Head of caudate nucleus (tissue), 42 donors: ENCODE data around the gene SHANK2.

ENCODE experiments used
- DNase-seq, 42 donors: peaks; one replicate each; pipeline versions ENCODE4 v3.0.0 to v3.0.0-alpha.2; 2020 to 2021; ENCODE audit warnings: mixed read lengths in 7 of 42
- intact Hi-C: fragments of 100-400 bp; cut with DNase I; formaldehyde crosslinking; loops from one replicate; pipeline ENCODE4 v1.15.0; 2022

The SHANK2 gene

GRCh38 chr11:71210861-71211260 is 41.5 kb downstream of the SHANK2 start:
- DNase-seq, result peak in 3 of 42 donors; percentile 15 to 28 (median 25)
- intact Hi-C loops, result no loop called here

- peak in 2 of 42 donors; percentile 5 to 19 for DNase-seq
- intact Hi-C loops, result no loop called here
These were observed 42.7 kb downstream of the SHANK2 start for GRCh38 chr11:71209656-71210055.

DNA sequence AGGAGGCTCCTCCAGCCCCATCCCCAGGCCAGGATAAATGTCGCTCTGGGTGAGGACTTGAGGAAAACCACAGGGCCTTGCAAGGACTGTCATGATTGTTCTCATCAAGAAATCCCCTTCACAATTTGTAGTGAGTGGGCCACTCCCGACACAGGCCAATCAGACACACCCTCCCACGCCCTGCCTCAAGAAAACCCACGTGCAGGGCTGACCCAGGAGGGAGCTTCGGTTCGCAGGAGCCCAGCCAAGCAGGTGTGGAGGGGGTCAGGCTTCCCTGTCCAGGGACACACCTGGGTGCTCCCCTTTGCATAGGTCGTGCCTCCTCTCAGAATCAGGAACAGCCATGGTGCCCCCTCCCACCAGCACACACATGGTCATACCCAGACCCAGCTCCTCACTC is 43.2 kb downstream of the SHANK2 start:
- intact Hi-C loops, result no loop called here
- peak in 2 of 42 donors; percentile 8 to 22 for DNase-seq

DNA sequence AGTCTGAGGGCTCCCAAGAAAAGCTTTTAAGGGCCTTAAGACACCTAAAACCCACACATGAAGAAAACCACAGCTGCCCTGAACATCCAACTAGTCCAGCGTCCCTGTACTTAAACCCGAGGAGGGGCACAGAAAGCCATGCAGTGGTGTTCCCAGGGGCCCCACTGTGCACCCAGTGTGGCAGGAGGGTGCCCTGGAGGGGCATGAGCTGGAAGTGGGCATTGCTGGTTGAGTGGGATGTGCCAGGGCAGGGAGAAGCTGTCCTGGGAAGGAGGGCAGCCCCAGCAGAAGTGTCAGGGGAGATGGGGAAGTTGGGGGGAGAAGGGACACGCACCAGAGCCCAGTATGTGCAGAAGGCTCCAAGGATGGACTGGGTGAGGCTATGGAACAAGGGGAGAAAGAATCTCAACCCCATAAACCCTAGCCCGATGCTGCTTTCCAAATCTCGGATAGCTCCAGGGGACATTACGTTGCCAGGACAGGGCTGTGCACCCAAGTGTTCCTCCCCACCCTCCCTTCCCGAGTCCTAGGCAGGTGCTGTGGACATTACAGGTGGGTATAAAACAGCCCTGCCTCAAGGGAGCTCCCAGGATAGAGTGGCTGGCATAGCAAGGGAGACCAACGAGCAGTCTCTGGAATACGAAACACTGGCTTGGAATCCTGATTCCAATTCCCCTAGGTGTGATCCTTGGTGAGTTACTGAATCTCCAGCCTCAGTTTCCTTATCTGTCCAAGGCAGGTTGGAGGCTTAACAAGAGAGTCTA is 44.2 kb downstream of the SHANK2 start:
- peak in 2 of 42 donors; percentile 6 to 10 for DNase-seq
- intact Hi-C loops, result no loop called here

- DNase-seq, result peak in 3 of 42 donors; percentile 7 to 16 (median 7)
- intact Hi-C loops, result no loop called here
These were observed 44.8 kb downstream of the SHANK2 start for GRCh38 chr11:71207563-71207962.

- peak in 1 of 42 donors; percentile 7 for DNase-seq
- intact Hi-C loops, result no loop called here
These were observed 46.2 kb downstream of the SHANK2 start for GRCh38 chr11:71206186-71206585.

GRCh38 chr11:71204748-71205664 is 47.4 kb downstream of the SHANK2 start:
- intact Hi-C loops, result no loop called here
- DNase-seq, result no peak

DNA sequence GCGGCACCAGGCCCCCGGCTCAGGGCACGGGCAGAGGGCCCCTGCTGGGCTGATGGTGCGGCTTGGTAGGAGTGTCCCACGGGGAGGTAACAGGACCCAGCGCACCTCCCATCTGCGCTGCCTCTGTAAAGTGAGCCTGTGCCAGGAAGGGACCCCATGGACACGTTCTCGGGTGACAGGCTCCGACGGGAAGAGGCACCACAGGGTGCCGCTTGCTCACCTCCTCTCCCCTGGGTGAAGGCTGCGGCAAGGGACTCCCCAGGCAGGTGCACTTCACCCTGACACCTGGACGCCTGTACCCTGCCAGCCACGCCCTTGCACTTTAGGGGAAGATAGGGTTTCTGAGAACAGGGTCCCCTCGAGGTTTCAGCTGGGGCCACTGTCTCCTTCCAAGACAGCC is 48.1 kb downstream of the SHANK2 start:
- DNase-seq, result no peak
- intact Hi-C loops, result no loop called here

DNA sequence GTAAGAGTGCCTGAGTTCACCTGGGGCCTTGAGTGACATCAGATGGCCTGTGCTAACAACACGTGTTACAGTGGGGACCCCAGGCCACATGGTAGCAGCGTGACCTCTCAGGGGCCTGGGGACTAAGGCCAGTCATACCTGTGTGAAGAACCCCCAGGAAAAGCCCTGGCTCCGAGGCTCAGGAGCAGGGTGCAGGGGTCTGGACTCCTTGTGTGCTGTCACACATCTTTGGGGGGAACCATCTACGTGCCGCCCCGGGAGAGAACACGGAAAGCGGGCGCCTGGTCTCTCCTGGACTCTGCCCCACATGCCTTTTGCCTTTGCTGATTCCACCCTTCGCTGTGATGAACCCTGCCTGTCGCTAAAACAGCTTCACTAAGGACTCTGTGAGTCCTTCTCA is 48.7 kb downstream of the SHANK2 start:
- DNase-seq, result no peak
- intact Hi-C loops, result no loop called here

GRCh38 chr11:71202966-71203365 is 49.4 kb downstream of the SHANK2 start:
- no peak for DNase-seq
- intact Hi-C loops, result no loop called here

DNA sequence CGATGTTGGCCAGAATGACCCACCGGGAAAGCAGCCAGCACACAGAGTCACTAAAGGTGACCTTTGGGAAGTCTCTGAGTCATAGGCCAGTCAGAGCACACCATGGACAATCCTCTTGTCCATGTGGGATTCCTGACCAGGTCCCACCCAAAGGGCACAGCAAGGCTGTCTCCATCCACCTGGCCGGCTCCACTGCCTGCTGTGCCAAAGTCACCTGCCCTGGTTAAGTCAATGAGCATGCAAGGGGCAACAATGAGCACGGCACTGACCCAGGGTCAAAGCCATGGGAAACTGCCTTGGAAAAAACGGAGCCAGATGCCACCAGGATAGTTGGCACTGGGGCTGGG is 49.8 kb downstream of the SHANK2 start:
- DNase-seq, result no peak

More for the DNA sequence above, 49.8 kb downstream of the SHANK2 start:
- intact Hi-C loops, result no loop called here
